ENCODE results near the gene RABGAP1L.
"Not testable (repeated sequence)": the region's sequence is repeated elsewhere in the genome, so short reads cannot be mapped to it uniquely, and the experiment has no call there.

The RABGAP1L gene

DNA sequence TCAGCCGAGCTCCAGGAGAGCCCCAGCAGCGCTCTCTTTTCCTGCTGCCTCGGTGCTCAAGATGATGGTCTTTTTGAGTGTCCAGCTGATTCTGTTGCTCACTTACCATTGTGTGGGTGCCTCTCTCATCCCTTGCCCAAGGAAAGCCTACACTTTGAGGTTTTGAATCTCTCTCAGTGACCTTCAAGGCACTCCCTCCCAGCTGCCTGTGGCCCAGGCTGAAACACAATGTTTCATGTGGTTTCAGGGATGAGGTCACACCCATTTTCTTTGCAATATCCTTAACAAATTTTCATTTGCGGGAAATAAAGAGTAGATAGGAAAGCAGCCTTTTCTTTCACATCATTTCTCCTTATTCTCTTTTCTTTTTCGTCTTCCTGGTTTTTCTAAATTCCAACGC is 876.5 kb downstream of the RABGAP1L start:
- DNase-seq (ENCODE audit: low read depth): no peak
- TF ChIP-seq, protein P1, sequence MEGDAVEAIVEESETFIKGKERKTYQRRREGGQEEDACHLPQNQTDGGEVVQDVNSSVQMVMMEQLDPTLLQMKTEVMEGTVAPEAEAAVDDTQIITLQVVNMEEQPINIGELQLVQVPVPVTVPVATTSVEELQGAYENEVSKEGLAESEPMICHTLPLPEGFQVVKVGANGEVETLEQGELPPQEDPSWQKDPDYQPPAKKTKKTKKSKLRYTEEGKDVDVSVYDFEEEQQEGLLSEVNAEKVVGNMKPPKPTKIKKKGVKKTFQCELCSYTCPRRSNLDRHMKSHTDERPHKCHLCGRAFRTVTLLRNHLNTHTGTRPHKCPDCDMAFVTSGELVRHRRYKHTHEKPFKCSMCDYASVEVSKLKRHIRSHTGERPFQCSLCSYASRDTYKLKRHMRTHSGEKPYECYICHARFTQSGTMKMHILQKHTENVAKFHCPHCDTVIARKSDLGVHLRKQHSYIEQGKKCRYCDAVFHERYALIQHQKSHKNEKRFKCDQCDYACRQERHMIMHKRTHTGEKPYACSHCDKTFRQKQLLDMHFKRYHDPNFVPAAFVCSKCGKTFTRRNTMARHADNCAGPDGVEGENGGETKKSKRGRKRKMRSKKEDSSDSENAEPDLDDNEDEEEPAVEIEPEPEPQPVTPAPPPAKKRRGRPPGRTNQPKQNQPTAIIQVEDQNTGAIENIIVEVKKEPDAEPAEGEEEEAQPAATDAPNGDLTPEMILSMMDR (IDR thresholded peaks at IDR 0.05; ENCODE audit: low read depth, low read length, missing control alignments): no peak
- no peak overlapping the region for H3K4me3 ChIP-seq (ENCODE audit: low read depth, low read length)

DNA sequence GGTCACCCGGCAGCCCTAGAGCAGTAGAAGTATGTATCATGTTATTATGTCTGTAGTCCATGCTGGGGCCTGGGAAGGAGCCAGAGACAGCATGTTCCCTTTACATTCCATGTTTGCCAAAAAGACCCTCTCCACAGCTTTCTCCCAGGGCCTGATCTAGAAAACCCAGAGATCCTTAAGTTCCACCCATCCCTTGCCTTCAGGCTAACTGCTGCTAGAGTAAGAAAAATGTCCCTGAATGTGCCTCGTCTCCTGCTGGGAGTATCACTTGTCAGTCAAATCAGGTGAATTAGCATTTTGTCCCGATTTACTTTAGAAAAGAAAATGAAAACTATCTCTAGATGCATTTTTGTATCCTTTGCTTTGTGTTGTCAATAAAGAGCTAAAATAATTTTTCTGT is 877.2 kb downstream of the RABGAP1L start:
- DNase-seq (ENCODE audit: low read depth): no peak
- TF ChIP-seq, protein P1 (IDR thresholded peaks at IDR 0.05; ENCODE audit: low read depth, low read length, missing control alignments): no peak
- H3K4me3 ChIP-seq (ENCODE audit: low read depth, low read length): no peak overlapping the region

DNA sequence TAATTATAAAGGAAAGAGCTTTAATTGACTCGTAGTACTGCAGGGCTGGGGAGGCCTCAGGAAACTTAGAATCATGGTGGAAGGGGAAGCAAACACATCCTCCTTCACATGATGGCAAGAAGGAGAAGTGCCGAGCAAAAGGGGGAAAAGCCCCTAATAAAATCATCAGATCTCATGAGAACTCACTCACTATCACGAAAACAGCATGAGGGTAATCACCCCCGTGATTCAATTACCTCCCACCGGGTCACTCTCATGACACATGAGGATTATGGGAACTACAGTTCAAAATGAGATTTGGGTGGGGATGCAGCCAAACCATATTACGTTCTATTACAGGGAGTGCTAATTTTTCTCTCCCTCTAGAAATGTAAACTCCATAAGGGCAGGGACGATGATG is 878.1 kb downstream of the RABGAP1L start:
- TF ChIP-seq, protein P1 (IDR thresholded peaks at IDR 0.05; ENCODE audit: low read depth, low read length, missing control alignments): no peak
- DNase-seq (ENCODE audit: low read depth): no peak
- H3K4me3 ChIP-seq (ENCODE audit: low read depth, low read length): no peak overlapping the region

DNA sequence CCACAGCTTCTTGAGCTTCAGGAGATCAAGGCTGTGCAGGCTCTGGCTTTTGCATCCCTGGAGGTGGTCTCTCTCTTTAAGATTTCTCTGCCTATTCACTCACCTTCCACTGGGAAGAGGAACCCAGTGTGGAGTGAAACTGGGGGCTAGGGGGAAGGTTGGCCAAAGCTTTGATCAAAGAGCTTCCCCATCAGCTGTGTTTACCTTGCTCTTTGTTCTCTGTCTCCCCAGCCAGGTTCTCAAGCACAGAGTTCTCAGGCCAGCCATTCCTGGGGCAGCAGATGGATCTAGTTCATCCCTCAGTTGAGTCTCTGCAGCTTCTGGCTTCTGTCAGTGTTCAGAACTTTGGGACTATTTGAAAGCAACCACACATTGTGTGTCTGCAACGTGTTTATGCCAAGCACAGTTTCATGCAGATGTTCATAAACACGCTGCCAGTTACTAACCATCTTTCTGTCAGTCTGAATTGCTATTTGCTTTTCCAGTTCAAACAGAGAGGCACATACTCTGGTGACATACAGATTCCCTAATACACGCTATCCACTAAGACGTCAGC is 881.1 kb downstream of the RABGAP1L start:
- no peak overlapping the region for H3K4me3 ChIP-seq (ENCODE audit: low read depth, low read length)
- no peak for DNase-seq (ENCODE audit: low read depth)

DNA sequence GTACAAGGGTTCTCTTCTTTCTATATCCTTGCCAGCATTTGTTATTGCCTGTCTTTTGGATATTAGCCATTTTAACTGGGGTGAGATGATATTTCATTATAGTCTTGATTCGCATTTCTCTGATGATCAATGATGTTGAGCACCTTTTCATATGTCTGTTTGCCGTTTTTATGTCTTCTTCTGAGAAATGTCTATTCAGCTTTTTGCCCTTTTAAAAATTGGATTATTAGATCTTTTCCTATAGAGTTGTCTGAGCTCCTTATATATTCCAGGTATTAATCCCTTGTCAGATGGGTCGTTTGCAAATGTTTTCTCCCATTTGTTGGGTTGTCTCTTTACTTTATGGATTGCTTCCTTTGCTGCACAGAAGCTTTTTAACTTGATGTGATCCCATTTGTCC is 883.3 kb downstream of the RABGAP1L start:
- no peak for DNase-seq (ENCODE audit: low read depth)
- H3K4me3 ChIP-seq (ENCODE audit: low read depth, low read length): no peak overlapping the region
- TF ChIP-seq, protein P1 (IDR thresholded peaks at IDR 0.05; ENCODE audit: low read depth, low read length, missing control alignments): no peak

More for the DNA sequence above, 881.1 kb downstream of the RABGAP1L start:
- TF ChIP-seq, protein P1 (IDR thresholded peaks at IDR 0.05; ENCODE audit: low read depth, low read length, missing control alignments): no peak

DNA sequence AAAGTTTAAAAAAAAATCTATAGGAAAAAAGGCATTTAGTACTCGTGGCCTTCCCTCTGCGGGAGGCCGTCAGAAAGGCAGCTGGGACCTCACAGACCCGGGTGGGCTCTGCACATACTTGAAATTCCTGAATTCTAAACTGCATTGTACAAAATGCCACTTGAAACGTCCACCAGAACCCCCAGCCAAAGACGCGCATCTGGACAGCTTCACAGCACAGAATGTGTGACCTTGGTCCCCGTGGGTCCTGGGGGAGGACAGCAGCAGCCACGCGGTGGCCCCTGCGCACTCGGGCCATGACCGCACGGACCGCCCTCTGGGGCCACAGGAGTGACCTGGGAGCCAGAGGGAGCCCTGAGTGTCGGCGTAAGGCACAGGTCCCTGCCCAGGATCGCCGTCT is 884.5 kb downstream of the RABGAP1L start:
- H3K4me3 ChIP-seq (ENCODE audit: low read depth, low read length): no peak overlapping the region
- TF ChIP-seq, protein P1 (IDR thresholded peaks at IDR 0.05; ENCODE audit: low read depth, low read length, missing control alignments): no peak
- no peak for DNase-seq (ENCODE audit: low read depth)

DNA sequence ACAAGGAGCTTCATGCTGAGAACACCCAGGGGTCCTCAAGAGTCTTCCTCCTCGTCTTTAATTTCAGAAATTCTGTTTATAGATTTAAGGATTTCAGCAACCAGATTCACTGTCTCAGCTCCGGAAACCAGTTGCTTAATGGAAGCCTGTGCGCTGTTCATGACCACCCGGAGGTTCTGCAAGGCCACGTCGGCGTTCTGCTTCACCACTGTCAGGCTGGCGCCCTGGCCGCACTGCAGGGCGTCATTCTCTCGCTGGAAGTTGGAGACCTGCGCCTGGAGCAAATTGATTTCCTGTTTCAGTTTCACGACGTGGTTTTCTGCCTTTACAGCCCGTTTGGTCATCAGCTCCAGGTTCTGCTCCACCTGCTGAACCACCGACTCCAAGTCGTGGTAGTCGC is 885.3 kb downstream of the RABGAP1L start:
- DNase-seq (ENCODE audit: low read depth); H3K4me3 ChIP-seq (ENCODE audit: low read depth, low read length): not testable (repeated sequence)

Measured in GM12864 (cell line).